NT2/D1 (cell line): Measurements from ENCODE around the gene TPP2.

ENCODE experiments used
- DNase-seq: peaks from one replicate; pipeline ENCODE4 v3.0.0-alpha.2; 2011; ENCODE audit warnings: low read depth, low spot score
- H3K27me3 ChIP-seq: 2 replicates; pipeline ENCODE4 v1.6.0; 2011; ENCODE audit warnings: mild to moderate bottlenecking; ENCODE audit not compliant: insufficient read length, insufficient read depth
- H3K36me3 ChIP-seq: 2 replicates; pipeline ENCODE4 v1.6.1; 2011; ENCODE audit warnings: mild to moderate bottlenecking, low read length, mixed read lengths; ENCODE audit not compliant: insufficient read depth, insufficient read length
- H3K4me1 ChIP-seq: 2 replicates; pipeline ENCODE4 v1.5.1; 2011; ENCODE audit not compliant: insufficient read depth, insufficient read length
- H3K4me3 ChIP-seq: 2 replicates; pipeline ENCODE4 v1.5.1; 2011; ENCODE audit warnings: low read depth; ENCODE audit not compliant: insufficient read length
- H3K9ac ChIP-seq: 2 replicates; pipeline ENCODE4 v1.6.0; 2011; ENCODE audit warnings: low read depth; ENCODE audit not compliant: insufficient read length
- H3K9me3 ChIP-seq: 2 replicates; pipeline ENCODE4 v1.5.1; 2011; ENCODE audit warnings: mild to moderate bottlenecking, low read length; ENCODE audit not compliant: insufficient read depth
- SUZ12 ChIP-seq: IDR thresholded peaks from 2 replicates; pipeline ENCODE4 v1.6.1; 2011; ENCODE audit not compliant: insufficient read length, insufficient read depth; ENCODE audit errors: extremely low read depth
- YY1 ChIP-seq: IDR thresholded peaks from 2 replicates; pipeline ENCODE4 v1.6.1; 2011; ENCODE audit not compliant: insufficient read length, insufficient read depth
- ZNF274 ChIP-seq: IDR thresholded peaks from 2 replicates; pipeline ENCODE4 v1.6.1; 2011; ENCODE audit warnings: mild to moderate bottlenecking, low read depth, low read length

The TPP2 gene

DNA sequence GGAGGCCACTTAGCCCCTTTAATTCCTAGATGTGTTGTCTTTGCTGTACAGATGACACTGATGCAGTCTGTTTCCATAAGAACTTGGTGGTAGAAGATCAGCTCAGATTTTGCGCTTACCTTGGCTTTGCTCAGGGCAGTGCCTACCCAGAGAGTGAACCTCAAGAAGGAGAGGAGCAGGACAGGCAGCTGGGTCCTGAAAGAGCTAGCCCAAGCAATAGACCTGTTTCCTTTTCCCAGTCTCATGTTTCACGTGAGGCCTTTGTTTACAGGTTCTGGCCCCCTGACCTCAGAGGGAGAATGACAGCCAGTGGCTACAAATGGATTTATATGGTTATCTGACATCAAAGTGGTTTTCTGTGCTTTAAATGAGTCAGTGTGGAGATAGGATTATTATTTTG is 58.0 kb downstream of the TPP2 start:
- Histone ChIP-seq H3K9me3 (no peaks in the 10 kb centered on the region; the same call in 1 of the 2 replicates), H3K4me3 (no peak overlapping the region), H3K27me3 (no peaks in the 10 kb centered on the region), H3K4me1 (no peaks in the 10 kb centered on the region), H3K36me3 (peaks cover 46% of the 10 kb centered on the region), H3K9ac (no peak overlapping the region)
- TF ChIP-seq ZNF274: no peak
- DNase-seq: no peak

GRCh38 chr13:102657630-102658029 is 60.8 kb downstream of the TPP2 start:
- TF ChIP-seq ZNF274 (no peak), SUZ12 (no peak), YY1 (no peak)
- H3K4me1 ChIP-seq: no peaks in the 10 kb centered on the region
- H3K27me3 ChIP-seq: no peaks in the 10 kb centered on the region
- no peaks in the 10 kb centered on the region; the same call in 1 of the 2 replicates for H3K9me3 ChIP-seq
- H3K36me3 ChIP-seq: peaks cover 52% of the 10 kb centered on the region
- no peak overlapping the region for H3K9ac ChIP-seq
- no peak overlapping the region for H3K4me3 ChIP-seq
- DNase-seq: no peak

GRCh38 chr13:102658660-102659059 is 61.9 kb downstream of the TPP2 start:
- TF ChIP-seq SUZ12 (no peak), YY1 (no peak), ZNF274 (no peak)
- Histone ChIP-seq H3K9me3 (no peaks in the 10 kb centered on the region; the same call in 1 of the 2 replicates), H3K4me3 (no peak overlapping the region), H3K9ac (no peak overlapping the region), H3K4me1 (no peaks in the 10 kb centered on the region), H3K27me3 (no peaks in the 10 kb centered on the region), H3K36me3 (peaks cover 47% of the 10 kb centered on the region)
- DNase-seq: no peak

- Histone ChIP-seq H3K36me3 (peaks cover 45% of the 10 kb centered on the region), H3K4me1 (no peaks in the 10 kb centered on the region), H3K4me3 (no peak overlapping the region), H3K9me3 (no peaks in the 10 kb centered on the region; the same call in 1 of the 2 replicates), H3K27me3 (no peaks in the 10 kb centered on the region), H3K9ac (no peak overlapping the region)
- DNase-seq: no peak
- no peak for TF ChIP-seq ZNF274
- TF ChIP-seq SUZ12: no peak
- no peak for TF ChIP-seq YY1
Measured at GRCh38 chr13:102659168-102659713, 62.5 kb downstream of the TPP2 start.

GRCh38 chr13:102667023-102667422 is 70.2 kb downstream of the TPP2 start:
- no peak for DNase-seq
- H3K36me3 ChIP-seq: peaks cover 48% of the 10 kb centered on the region
- H3K27me3 ChIP-seq: no peaks in the 10 kb centered on the region
- H3K4me3 ChIP-seq: no peak overlapping the region
- no peak for TF ChIP-seq YY1
- TF ChIP-seq ZNF274: no peak
- no peak for TF ChIP-seq SUZ12
- H3K9me3 ChIP-seq: peaks cover 52% of the 10 kb centered on the region
- H3K4me1 ChIP-seq: no peaks in the 10 kb centered on the region
- H3K9ac ChIP-seq: no peak overlapping the region

GRCh38 chr13:102667911-102668310 is 71.1 kb downstream of the TPP2 start:
- peaks cover 52% of the 10 kb centered on the region for H3K9me3 ChIP-seq
- H3K4me3 ChIP-seq: no peak overlapping the region
- DNase-seq: no peak
- H3K36me3 ChIP-seq: peaks cover 52% of the 10 kb centered on the region
- no peaks in the 10 kb centered on the region for H3K4me1 ChIP-seq
- TF ChIP-seq SUZ12 (no peak), ZNF274 (no peak), YY1 (no peak)
- no peaks in the 10 kb centered on the region for H3K27me3 ChIP-seq
- H3K9ac ChIP-seq: no peak overlapping the region

DNA sequence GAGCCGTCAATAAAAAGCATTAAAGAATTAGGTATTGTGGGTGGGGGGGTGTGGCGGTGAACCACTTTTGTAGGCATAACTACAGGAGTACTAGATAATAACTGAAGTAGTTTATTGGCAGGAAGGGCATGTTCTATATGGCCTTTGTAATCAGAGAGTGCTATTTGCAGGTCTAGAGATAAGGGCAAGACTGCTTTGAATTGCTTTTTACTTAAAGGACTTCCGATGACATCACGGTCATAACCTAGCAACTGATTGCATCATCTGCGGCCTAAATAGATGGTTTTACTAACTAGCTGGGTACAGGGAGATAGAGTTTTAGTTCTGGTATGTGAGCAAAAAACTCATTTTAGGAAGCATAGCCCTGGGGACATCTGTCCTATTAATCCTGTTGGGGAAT is 73.3 kb downstream of the TPP2 start:
- DNase-seq: no peak
- Histone ChIP-seq H3K9me3 (peaks cover 52% of the 10 kb centered on the region), H3K27me3 (no peaks in the 10 kb centered on the region)

More for the DNA sequence above, 73.3 kb downstream of the TPP2 start:
- TF ChIP-seq ZNF274: no peak
- TF ChIP-seq SUZ12: no peak
- TF ChIP-seq YY1: no peak
- Histone ChIP-seq H3K36me3 (peaks cover 53% of the 10 kb centered on the region), H3K4me1 (no peaks in the 10 kb centered on the region), H3K4me3 (no peak overlapping the region), H3K9ac (no peak overlapping the region)
